K562 (cell line): Measurements from ENCODE around the gene SDR9C7. TPM values are rescaled to one million over a fixed set of nuclear protein-coding genes. Genes with fewer than 3 reads are reported as not detected.

ENCODE experiments used
- ATAC-seq: fragments of 200-7000 bp; cut with Tn5 transposase; 3 replicates; pipeline ENCODE4 v1.9.1; 2020; ENCODE audit warnings: moderate library complexity
- BruUV-seq: library from RNA; stranded (reverse); fragments of 400-500 nt; replicated peaks from 2 replicates; lab custom pipeline; 2021; lab: Mats Ljungman, UMichigan
- CTCF ChIA-PET: fragments of 300-600 bp; formaldehyde crosslinking; extraction: SDS; loops from one replicate; lab custom pipeline; 2021; ENCODE audit warnings: low intra/inter-chr PET ratio; lab: Yijun Ruan, JAX
- POLR2A ChIA-PET: fragments of 300-600, 350-650 bp; sonication (Branson Sonifier 250); formaldehyde crosslinking; extraction: SDS; loops from one replicate; lab custom pipeline; 2021; ENCODE audit warnings: antibody characterized with exemption, inconsistent platforms; lab: Yijun Ruan, JAX
- DNase-seq, 4 experiments: peaks; one replicate each; pipeline versions ENCODE4 v3.0.0 to v3.0.0-alpha.2; 2011 to 2018; ENCODE audit warnings: low spot score in 3 of 4, mixed read lengths in 3 of 4; ENCODE audit errors: extremely low read depth in 1 of 4
- FAIRE-seq: peaks from 2 replicates; lab custom pipeline; 2011; peaks lifted over from hg19 to GRCh38; lab: Jason Lieb, UNC
- H2AFZ ChIP-seq: 2 replicates; pipeline ENCODE4 v1.6.0; 2011; ENCODE audit warnings: low read depth, low read length, control low read depth, inconsistent platforms
- H3K27ac ChIP-seq: fragments of 200-600 bp; 3 replicates; pipeline ENCODE4 v1.8.0; 2011; ENCODE audit warnings: low read depth, mild to moderate bottlenecking, control low read depth, inconsistent platforms, low read length, moderate library complexity, mixed read lengths; ENCODE audit errors: extremely low read depth
- H3K27me3 ChIP-seq, 2 experiments: fragments of 300-600 bp in 1 of 2; 2 replicates in 1 of 2; 3 replicates in 1 of 2; pipeline versions ENCODE4 v1.6.0 to v1.8.0; 2011; ENCODE audit warnings: inconsistent platforms in 2 of 2, low read length in 2 of 2, mild to moderate bottlenecking in 1 of 2, mixed read lengths in 1 of 2, moderate library complexity in 1 of 2; ENCODE audit not compliant: control insufficient read depth in 2 of 2, insufficient read depth in 2 of 2
- H3K36me3 ChIP-seq: fragments of 300-600 bp; 3 replicates; pipeline ENCODE4 v1.8.0; 2011; ENCODE audit warnings: mild to moderate bottlenecking, low read length, inconsistent platforms; ENCODE audit not compliant: control insufficient read depth, insufficient read depth
- H3K4me1 ChIP-seq, 2 experiments: fragments of 200-600 bp in 1 of 2; replicated peaks in 1 of 2; 2 replicates in 1 of 2; 3 replicates in 1 of 2; pipeline versions ENCODE4 v1.5.1 to v1.8.0; 2011; ENCODE audit warnings: inconsistent platforms in 2 of 2, low read length in 2 of 2, mild to moderate bottlenecking in 1 of 2, mixed read lengths in 1 of 2, moderate library complexity in 1 of 2; ENCODE audit not compliant: control insufficient read depth in 2 of 2, insufficient read depth in 2 of 2
- H3K4me2 ChIP-seq: 2 replicates; pipeline ENCODE4 v1.6.1; 2011; ENCODE audit warnings: low read length, control low read depth, inconsistent platforms, mixed read lengths; ENCODE audit not compliant: insufficient read depth
- H3K4me3 ChIP-seq: fragments of 200-600 bp; sonication (generic), shearing (Covaris generic); 2 replicates; pipeline ENCODE4 v1.5.1; 2016; ENCODE audit warnings: control low read depth, inconsistent platforms
- H3K79me2 ChIP-seq: fragments of 200-600 bp; 3 replicates; pipeline ENCODE4 v1.8.0; 2011; ENCODE audit warnings: low read length, inconsistent platforms; ENCODE audit not compliant: control insufficient read depth, insufficient read depth
- H3K9ac ChIP-seq, 2 experiments: 2 replicates each; pipeline versions ENCODE4 v1.6.0 to v1.6.1; 2011; ENCODE audit warnings: low read depth in 2 of 2, low read length in 2 of 2, control low read depth in 1 of 2, inconsistent platforms in 1 of 2, mild to moderate bottlenecking in 1 of 2, mixed read lengths in 1 of 2; ENCODE audit not compliant: insufficient read depth in 1 of 2
- H3K9me1 ChIP-seq: one replicate; pipeline ENCODE4 v1.6.0; 2011; ENCODE audit warnings: inconsistent platforms, mild to moderate bottlenecking, low read length, moderate library complexity; ENCODE audit not compliant: control insufficient read depth, insufficient read depth
- H3K9me3 ChIP-seq: replicated peaks from 2 replicates; pipeline ENCODE4 v1.5.1; 2011; ENCODE audit warnings: low read depth, low read length, inconsistent platforms; ENCODE audit not compliant: control insufficient read depth, insufficient read depth
- H4K20me1 ChIP-seq: replicated peaks from 2 replicates; pipeline ENCODE4 v1.6.1; 2011; ENCODE audit warnings: low read length, inconsistent platforms, mixed read lengths; ENCODE audit not compliant: control insufficient read depth, insufficient read depth
- HDAC6 ChIP-seq: IDR thresholded peaks from 2 replicates; pipeline ENCODE4 v1.6.1; 2012; ENCODE audit warnings: low read depth, mild to moderate bottlenecking, control low read depth, inconsistent platforms, low read length, moderate library complexity
- NR3C1 ChIP-seq: sonication (generic); formaldehyde crosslinking; IDR thresholded peaks from 2 replicates; pipeline ENCODE4 v1.8.1; 2022; ENCODE audit warnings: missing genetic modification reagents
- WGBS: fragments of 100-300 bp; shearing (Covaris generic); methylation state at CpG from one replicate; pipeline ENCODE4 v1.1.6; 2016; ENCODE audit warnings: low coverage, mixed read lengths; ENCODE audit not compliant: insufficient coverage; ENCODE audit errors: missing lambda C conversion rate; 5-methylcytosine and 5-hydroxymethylcytosine counted together
- in situ Hi-C: fragments of 300-500 bp; cut with MboI; formaldehyde crosslinking; loops from 4 replicates; pipeline ENCODE4 v1.15.0; 2018; ENCODE audit warnings: inconsistent platforms, mixed read lengths
- intact Hi-C: fragments of 100-400 bp; cut with micrococcal nuclease; formaldehyde crosslinking; loops from 2 replicates; pipeline ENCODE4 v1.14.2; 2022
- polyA plus RNA-seq, 8 experiments: library from polyadenylated mRNA; depleted of rRNA in 4 of 8; stranded (reverse) in 5 of 8; unstranded in 3 of 8; fragments of >200 nt; fragmentation: Nextera tagmentation in 2 of 8; fragmentation: Illumina TruSeq in 1 of 8; extraction: Ambion mirVana in 2 of 8; extraction: Trizol in 1 of 8; gene quantifications; 2 replicates each; pipeline versions ENCODE4 v1.2.1 to v1.2.3, GENCODE V29; 2011 to 2014; ENCODE audit warnings: inconsistent platforms in 1 of 8, missing spikeins in 1 of 8
- total RNA-seq, 7 experiments: library from RNA; depleted of rRNA in 6 of 7; stranded (reverse); fragments of >200 nt in 6 of 7; fragmentation: Illumina TruSeq in 2 of 7; extraction: Trizol in 2 of 7; gene quantifications; 2 replicates each; pipeline versions ENCODE4 v1.2.1 to v1.2.3, GENCODE V29; 2011 to 2021; ENCODE audit warnings: low replicate concordance in 1 of 7
- TF ChIP-seq, protein P1 (sequence below): sonication (generic); formaldehyde crosslinking; IDR thresholded peaks from 2 replicates; pipeline ENCODE4 v1.8.0; 2022; ENCODE audit warnings: mild to moderate bottlenecking, missing genetic modification reagents, borderline replicate concordance

Gene SDR9C7
- total and polyA plus RNA-seq, 9 of the 15 experiments (the other 6 are each of a cell fraction or from before 2014, with no cell fraction given) = 0.04 to 0.59 (median 0.06) TPM; not detected in 6

- intact Hi-C loops (no loop called here), in situ Hi-C loops (no loop called here)
- no peaks in the 10 kb centered on the region for H3K27me3 ChIP-seq
- CTCF ChIA-PET = no interaction called here
- H3K9me3 ChIP-seq = no peaks in the 10 kb centered on the region
- ATAC-seq (no peak), FAIRE-seq (no peak), DNase-seq (no peak)
- no peak overlapping the region for H3K9ac ChIP-seq
- no peak overlapping the region for H3K27ac ChIP-seq
- BruUV-seq = no TSS peak
- POLR2A ChIA-PET = interaction anchor here (0.7 kb wide), 1 partner anchor 257 kb away, joined by 3 read pairs; no protein-coding TSS in a partner anchor
- 72% methylated on average over 6 of the region's 6 CpGs for WGBS
- H3K36me3 ChIP-seq = no peaks in the 10 kb centered on the region
- H4K20me1 ChIP-seq = no peaks in the 10 kb centered on the region
- no peak overlapping the region for H2AFZ ChIP-seq
- H3K9me1 ChIP-seq = no peaks in the 10 kb centered on the region
- H3K4me2 ChIP-seq = no peak overlapping the region
- no peaks in the 10 kb centered on the region for H3K79me2 ChIP-seq
- TF ChIP-seq NR3C1 (CRISPR knock-in tag) (no peak), HDAC6 (no peak)
- TF ChIP-seq, protein P1, sequence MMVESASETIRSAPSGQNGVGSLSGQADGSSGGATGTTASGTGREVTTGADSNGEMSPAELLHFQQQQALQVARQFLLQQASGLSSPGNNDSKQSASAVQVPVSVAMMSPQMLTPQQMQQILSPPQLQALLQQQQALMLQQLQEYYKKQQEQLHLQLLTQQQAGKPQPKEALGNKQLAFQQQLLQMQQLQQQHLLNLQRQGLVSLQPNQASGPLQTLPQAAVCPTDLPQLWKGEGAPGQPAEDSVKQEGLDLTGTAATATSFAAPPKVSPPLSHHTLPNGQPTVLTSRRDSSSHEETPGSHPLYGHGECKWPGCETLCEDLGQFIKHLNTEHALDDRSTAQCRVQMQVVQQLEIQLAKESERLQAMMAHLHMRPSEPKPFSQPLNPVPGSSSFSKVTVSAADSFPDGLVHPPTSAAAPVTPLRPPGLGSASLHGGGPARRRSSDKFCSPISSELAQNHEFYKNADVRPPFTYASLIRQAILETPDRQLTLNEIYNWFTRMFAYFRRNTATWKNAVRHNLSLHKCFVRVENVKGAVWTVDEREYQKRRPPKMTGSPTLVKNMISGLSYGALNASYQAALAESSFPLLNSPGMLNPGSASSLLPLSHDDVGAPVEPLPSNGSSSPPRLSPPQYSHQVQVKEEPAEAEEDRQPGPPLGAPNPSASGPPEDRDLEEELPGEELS (CRISPR knock-in tag) = no peak
- H3K4me1 ChIP-seq = 0 out of 5 replicates have a peak, but pooled peaks cover 0 to 3% of the 10 kb centered on the region in 2 experiments
- H3K4me3 ChIP-seq = no peak overlapping the region
Observed at GRCh38 chr12:56980268-56980667, 46.1 kb upstream of the SDR9C7 start.
